Stimulated activated CD4-positive, alpha-beta T cell treated with anti-CD3 and anti-CD28 coated beads, Interleukin-4, amount 100 ng/mL, for 48 hours (primary cell): ENCODE results near the gene NENF.
A peak's percentile ranks its signal among the peaks of the same experiment; 100 is the strongest.

Experiments used
- DNase-seq, 2 donors: peaks; one replicate each; pipeline ENCODE4 v3.0.0-alpha.2; 2020; ENCODE audit warnings: low read depth in 2 of 2

The NENF gene

DNA sequence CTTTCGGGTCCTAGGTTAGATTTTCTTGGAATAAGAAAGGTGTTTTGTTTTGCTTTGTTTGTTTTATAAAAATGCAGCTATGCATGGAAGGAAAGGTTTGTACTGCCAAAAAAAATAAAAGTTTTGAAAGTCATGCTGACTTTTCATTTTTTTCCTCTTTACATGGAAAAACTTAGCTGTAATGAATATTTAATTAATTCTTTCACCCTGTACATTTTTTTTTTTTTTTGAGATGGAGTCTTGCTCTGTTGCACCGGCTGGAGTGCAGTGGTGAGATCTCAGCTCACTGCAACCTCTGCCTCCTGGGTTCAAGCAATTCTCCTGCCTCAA, 48.7 kb downstream of the NENF start:
- DNase-seq: no peak

DNA sequence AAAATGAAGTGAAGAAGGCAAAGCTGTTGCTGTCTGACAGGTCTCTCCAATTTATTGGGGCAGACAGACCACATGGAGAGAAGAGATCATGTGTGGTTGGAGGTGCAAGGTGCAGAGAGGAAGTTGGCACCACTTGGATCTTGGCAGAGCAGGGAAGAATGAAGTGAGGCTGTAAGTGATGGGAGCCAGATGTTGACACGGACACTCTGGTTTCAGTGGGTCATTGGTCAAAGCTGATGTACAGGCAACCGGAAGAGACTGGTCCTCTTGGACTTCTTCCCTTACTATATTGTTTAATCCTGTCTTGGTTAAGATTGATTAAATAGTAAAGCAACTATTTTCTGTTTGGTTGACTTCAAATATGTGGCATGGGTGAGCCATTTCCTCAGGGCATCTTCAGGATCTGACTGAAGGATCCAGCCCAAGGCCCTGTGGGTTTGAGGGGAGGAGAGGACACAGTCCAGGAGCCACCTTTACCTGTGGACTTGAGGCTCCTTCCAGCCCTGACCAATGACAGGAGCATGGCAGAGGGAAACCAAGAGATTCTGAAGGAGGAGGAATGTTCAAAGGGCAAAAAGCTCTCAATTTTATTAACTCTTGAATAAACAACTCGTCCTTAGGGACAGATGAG, 49.4 kb downstream of the NENF start:
- DNase-seq: no peak

DNA sequence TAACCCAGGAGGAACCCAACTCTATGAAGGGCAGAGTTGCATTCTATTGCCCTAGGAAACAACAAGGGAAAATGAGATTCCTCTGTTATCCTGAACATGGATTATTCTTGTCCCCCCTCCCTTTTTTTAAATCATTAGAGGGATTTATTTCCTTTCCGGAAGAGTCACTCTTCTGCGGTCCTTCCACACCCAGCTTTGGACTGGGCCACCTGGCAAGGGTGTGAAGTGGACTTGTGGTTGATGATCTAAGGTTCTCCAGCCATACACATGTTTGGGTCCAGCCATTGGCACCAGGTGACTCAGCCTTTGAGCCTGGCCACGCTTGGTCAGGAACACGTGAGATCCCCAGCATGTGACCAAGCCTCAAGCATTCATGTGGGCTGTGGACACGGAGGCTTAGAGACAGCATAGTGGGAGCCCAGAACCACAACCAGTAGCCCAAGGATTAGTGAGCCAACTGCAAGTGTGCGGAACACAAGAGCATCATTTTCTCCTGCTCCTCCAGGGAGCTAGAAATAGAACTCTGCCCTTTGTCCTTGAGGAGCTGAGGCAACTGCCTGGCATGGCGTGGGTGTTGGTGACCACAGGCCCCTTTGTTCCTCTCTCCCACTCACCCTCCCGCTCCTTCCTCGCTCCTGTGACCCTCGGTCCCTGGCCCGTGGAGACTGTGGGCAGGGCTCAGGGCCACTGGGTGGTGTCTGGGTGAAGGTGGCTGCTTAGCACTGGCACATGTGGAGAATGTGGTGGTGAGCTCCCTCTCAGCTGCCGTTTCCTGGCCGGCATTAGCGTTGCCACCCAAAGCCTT, 50.1 kb downstream of the NENF start:
- DNase-seq: no peak

DNA sequence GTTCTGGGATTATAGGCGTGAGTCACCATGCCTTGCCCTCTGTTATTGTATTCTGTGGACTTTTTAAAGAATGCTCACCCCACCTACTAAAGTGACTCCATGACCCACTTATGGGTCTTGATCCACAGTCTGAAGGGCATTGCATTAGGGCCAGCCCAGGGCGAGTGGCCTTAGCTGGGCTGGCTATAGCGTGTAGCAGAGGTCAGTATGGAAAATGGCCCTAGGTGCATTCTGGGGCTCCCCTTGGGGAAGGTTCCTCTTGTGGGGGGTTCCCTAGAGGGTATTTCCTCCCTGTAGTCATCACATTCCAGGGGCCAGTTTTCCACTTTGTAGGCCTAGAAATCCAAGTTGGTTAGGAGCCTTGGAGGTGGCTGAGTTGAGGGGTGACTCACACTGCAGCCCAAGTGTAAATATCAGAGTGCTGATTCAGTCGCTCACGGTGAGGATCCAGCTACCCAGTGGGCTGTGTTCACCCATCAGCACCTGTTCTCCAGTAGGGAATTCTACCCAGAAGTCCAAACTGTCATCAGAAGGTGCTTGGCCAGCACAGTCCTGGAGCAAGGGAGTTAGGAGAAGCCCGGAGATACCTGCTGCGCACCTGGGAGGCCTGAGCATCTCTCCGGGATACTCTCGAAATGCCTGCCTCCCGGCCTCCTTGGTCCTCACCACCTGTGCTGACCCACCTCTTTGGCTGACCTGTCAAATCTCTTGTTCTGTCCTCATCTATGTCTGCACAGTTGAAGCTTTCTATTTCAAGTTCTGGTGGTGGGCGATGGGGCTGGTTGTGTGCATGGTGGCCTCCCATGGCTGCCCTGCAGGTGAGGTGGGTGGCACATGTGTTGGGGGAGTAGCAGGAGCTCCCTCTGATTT, 52.2 kb downstream of the NENF start:
- DNase-seq: no peak

DNA sequence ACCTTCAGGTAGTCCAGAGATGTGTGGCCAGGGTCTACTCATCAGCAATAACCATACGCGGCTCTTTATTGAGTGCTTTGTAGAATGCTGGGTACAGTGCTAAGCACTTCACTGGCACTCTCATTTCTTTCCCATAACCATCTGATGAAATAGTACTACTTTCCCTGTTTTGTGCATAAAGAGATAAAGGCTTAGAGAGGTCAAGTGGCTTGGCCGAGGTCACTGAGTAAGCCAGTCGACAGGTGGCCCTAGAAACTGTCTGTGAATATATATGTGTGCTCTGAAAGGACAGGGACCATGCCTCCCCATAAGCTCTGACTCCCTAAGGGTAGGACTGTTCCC, 52.8 kb downstream of the NENF start:
- DNase-seq: no peak

DNA sequence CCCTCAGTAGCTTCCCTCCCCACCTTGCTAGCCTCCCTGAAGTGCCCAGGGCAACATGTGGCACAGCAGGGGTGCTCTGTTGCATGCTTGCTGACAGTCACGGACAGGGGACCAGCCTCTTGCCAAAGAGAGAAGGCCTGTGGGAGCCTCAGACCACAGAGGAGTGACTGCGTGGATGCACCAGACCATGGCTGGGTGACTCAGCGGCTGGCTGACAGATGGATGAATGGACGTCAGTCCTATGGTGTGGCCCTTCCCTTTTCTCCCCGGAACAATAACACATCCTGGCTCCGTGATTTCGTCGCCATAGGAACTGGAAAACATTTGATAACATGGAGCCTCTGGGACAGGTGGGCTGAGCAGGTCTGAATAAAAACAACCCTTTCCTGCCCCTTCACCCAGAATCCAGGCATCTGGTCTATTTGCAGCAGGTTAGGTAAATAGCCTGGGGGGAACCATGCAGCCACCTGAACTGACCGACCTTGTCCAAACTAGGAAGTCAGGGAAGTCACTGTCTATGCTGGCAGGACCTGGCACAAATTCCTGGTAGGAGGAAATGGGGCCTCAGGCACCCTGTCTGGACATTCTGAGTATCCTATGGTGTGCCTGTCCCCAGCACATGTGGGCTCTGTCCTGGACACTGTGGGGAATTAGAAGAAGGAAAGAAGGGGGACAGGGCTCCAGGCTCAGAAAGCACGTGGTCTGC, 53.3 kb downstream of the NENF start:
- no peak for DNase-seq

DNA sequence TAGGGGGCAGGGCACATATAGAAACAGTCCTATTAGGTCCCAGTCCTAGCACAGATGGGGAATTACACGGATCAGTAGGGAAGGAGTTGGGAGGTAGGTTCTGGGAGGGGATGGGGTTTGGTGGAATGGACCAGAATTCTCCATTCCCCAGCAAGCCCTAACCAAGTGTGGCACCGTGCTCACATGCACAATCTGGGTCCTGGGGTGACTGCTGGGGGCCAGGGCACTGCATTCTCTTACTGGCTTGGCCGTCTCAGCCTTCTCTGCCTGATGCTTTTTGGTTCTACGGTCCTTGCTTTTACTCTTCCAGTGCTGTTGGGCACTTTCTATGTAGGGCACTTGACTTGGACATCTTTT, 53.9 kb downstream of the NENF start:
- DNase-seq: no peak

DNA sequence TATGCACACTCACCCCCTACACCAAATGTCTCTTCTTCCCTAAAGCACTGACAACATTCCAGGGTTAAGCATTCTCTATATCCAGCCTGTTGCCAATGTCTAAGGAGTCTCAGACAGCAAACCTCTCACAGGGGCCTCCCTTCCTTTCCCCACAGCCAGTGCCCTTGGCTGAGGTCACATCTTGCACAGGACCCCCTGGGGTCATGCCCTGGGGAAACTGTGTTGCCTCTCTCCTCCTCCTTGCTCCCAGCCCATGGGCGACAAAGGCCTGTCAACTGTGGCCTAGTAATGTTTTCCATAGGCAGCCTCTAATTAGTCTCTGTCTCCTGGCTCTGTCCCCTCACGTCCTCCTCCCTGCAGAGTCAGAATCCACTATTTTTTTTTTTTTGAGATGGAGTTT, 54.6 kb downstream of the NENF start:
- DNase-seq: no peak

DNA sequence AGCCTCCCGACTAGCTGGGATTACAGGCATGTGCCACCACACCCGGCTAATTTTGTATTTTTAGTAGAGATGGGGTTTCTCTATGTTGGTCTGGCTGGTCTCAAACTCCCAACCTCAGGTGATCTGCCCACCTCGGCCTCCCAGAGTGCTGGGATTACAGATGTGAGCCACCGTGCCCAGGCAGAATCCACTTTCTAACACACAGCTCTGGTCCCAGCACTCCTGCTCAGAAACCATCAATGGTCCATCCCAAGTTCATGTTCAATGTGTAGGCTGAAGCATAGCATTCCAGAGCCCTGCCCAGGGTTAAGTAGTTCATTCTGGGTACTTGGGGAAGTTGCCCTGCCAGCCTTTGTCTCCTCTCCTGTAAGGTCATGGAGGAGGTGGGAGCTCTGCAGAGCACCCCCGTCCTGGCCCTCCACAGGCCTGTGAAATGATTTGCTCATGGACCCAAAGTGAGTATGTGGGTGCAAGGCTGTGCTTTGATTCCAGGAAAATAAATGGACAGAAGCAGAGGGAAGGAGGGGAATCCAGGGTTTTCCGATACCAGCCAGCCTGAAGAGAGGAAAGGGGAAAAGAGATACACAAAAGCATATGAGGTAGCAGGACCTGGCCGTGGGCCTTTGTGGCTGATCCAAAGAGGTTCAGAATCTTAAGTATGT, 55.2 kb downstream of the NENF start:
- no peak for DNase-seq

DNA sequence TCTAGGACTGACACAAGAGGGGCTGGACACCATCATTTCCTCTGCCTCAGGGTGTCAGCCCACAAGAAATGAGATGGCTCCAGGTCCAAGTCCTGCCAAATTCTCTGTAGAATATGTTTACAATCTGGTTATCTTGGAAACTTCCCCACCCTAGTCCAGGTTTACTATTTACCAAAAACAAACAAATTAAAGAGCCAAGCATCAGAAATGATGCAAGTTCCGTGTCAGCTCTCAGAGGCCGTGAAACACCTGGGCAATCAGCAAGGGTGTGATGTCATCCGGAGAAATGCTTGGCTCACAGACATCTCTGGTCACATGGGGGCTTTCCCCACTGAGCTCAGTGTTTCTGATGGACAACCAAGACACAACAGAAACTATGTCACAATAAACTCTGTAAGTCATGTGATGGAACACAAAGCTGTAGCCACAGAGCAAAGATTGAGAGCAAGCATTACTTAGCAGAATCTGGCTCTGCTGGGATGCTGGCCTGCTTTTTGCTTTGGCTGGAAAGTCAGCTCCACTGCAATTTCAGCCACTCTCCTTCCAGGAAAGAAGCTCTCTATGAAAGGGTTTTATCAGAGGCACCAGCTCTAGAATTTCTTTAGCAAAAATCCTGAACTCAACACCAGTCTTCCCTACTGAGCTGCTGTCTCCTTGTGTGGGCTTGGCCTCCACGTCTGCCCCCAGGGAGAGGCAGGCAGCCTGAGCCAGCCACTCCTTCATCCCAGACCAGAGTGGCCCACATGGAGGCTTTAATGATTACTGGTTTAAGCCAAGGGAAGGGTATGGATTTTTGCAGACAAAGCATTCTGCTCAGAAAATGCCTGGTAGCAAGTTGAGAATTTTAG, 55.9 kb downstream of the NENF start:
- peak in 1 of 2 donors; percentile 16 for DNase-seq

DNA sequence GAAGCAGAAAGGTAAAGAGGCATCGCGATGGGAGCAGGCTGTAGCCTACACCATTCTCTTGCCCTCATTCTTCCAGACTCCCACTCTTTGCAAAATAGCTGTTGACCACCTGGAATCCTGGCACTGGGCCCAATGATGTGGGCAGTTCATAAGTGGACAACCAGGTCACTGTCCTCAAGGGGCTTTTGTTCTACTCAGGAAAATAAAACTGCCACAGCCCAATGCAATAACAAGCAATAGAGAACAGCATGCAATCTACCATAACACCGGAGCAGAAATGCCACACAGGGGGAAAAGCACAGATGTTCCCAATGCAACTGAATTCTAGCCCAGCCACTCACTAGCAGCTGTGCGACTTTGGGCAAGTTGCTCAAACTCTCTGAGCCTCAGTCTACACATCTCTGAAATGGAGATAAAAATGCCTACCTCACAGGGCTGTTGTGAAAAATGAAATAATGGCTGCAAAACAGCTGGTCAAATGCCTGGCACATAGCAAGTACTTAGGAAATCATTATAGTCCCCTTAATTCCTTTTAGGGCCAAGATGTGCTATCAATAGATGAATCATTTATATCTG, 56.7 kb downstream of the NENF start:
- no peak for DNase-seq

DNA sequence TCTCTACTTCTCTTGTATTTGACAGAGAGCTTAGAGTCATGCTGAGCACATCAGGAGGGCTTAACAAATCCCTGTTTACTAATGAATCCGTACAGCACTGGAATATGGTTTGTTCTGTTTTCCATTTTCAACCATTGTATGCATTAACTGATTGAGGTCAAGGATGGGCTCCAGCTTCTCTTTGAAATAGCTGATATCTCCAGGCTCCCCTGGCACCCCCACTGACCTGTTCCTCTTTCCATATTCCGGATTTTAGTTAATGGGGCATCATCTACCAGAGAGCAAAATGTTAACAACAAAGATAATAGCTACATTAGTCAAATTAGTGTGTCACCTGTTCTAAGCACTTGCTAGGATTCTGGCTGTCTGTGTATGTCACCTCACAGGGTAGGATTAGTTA, 57.6 kb downstream of the NENF start:
- no peak for DNase-seq

DNA sequence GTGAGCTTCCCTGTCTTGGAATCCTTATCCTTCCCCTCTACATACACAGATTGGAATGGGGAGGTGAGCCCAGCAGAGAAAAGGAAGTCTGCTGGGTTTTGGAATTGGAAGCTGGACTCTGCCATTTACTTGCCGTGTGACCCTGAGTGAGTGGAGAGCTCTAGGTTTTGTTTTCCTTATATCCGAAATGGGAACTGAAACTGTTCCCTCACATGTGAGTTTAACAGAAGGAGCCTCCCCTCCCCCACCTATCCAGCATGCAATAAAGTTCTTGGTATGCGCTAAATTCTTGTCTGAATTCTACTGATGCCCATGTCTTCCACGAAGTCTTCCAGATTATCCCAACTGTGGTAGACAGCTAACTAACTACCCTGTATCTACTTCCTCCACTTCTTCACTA, 58.7 kb downstream of the NENF start:
- DNase-seq: no peak
